ENCODE results near the gene LUZP1.

DNA sequence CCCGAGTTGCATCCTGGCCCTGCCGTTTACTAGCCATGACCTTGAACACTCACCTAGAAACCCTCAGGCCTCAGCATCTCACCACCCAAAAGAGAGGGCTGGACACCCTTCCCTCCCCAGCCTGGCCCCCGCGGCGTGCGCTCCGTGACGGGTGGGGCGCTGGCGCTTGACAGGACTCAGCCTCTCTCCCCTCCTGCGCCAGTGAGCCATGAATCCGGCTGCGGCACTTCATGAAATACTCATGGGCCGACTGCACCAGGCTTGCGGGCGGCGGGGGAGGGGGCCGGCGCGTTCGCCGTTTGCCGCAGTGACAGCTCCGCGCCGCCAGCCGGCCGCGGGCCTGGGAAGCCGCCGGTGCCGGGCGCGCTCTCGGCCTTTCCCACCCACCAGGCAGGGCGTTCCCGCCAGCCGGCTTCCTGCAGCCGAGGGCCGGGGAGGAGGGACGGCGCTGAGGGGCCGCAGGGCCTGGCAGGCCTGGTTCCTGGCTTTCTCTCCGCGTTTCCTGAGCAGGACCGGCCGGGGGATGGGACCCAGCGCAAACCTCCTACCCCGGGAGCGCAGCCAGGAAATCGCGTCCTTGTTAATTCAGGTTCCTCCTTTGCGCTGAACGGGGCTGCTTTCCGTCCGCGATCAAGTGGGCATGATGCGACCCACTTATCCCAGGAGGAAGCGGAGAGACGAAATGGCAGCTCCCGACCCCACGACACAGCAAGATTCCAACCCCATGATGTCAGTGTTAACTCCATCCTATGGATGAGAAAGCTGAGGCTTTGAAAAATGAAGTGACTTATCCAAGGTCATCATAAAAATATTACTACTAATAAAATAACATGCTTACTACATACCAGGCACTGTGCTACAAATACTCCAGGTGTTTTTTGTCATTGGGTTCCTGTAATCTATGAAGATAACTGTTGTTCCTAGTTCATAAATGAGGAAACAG is 9.1 kb upstream of the LUZP1 start:
- TF ChIP-seq, protein P1, sequence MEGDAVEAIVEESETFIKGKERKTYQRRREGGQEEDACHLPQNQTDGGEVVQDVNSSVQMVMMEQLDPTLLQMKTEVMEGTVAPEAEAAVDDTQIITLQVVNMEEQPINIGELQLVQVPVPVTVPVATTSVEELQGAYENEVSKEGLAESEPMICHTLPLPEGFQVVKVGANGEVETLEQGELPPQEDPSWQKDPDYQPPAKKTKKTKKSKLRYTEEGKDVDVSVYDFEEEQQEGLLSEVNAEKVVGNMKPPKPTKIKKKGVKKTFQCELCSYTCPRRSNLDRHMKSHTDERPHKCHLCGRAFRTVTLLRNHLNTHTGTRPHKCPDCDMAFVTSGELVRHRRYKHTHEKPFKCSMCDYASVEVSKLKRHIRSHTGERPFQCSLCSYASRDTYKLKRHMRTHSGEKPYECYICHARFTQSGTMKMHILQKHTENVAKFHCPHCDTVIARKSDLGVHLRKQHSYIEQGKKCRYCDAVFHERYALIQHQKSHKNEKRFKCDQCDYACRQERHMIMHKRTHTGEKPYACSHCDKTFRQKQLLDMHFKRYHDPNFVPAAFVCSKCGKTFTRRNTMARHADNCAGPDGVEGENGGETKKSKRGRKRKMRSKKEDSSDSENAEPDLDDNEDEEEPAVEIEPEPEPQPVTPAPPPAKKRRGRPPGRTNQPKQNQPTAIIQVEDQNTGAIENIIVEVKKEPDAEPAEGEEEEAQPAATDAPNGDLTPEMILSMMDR (IDR thresholded peaks at IDR 0.05; ENCODE audit: insufficient read depth, low read depth, low read length): no peak
- TF ChIP-seq EZH2 (IDR thresholded peaks at IDR 0.05; ENCODE audit: insufficient read depth, low read length): no peak
